ENCODE data around the gene SLIT3.

The SLIT3 gene

GRCh38 chr5:169104937-169105494, 195.9 kb downstream of the SLIT3 start:
- no peak for DNase-seq (ENCODE audit: low read depth in 2 of 2)

GRCh38 chr5:169103586-169104181, 197.3 kb downstream of the SLIT3 start:
- no peak for DNase-seq (ENCODE audit: low read depth in 2 of 2)

- no peak for DNase-seq (ENCODE audit: low read depth in 2 of 2)
Measured at GRCh38 chr5:169101966-169102365, 199.0 kb downstream of the SLIT3 start.

DNA sequence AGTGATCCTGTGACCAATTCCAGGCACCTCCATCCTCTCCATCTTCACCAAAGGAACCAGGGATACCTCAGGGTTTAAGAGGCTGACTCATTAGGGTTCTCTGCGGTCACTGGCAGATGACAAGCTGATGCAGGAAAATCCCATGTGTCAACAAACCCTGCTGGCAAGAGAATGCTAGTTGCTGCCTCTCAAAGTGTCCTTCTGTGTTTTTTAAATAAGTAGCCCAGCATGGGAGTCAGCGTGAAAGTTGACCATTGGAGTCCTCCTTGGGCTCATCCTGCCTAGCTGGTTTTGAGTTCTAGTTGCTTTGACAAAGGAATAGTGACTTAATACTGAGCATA, 200.2 kb downstream of the SLIT3 start:
- DNase-seq (ENCODE audit: low read depth in 2 of 2), result no peak

GRCh38 chr5:169099801-169100734, 200.9 kb downstream of the SLIT3 start:
- DNase-seq (ENCODE audit: low read depth in 2 of 2), result no peak

- DNase-seq (ENCODE audit: low read depth in 2 of 2), result no peak
Measured at GRCh38 chr5:169098331-169099121, 202.4 kb downstream of the SLIT3 start.

DNA sequence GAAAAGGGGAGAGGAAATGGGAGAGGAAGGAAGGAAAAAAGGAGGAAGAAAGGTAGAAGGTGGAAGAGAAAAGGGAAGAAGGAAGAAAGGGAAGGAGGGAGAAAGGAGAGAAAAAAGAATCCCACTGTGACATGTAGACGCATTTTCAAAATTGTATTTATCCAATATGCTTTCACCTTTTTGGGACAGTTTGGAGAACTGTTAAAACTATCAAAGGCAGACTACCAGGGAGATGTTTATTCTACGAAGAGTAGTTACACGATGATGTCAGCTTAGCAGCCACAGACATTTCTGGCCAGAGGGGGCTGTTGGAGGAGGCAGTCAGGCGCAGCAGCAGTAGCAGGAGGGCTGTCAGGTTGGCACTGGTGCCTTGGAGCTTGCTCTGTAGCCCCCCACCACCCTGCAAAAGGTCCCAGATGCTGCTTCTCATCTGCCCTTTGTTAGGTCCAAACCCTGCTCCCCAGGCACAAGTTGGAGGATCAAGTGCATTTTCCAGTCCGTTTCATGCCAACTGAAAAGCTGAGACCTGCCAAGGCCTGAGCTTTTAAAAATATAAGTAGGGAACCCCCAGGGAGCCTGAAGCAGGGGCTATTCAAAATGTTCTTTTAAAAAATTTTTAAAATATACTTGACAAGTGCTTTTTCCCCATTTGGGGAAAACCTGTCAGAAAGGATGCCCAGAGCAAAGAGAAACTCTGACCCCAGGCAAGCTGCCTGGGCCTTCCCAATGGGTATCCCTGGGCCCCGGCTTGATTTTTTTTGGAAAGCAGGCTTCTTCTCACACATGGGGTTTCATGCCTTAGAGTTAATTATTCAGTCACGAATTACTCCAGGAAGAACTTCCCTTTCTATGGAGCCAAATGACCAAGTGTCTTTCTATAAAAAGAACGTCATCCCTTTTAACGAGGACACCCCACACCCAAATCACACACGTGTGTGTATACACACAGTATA, 203.3 kb downstream of the SLIT3 start:
- DNase-seq (ENCODE audit: low read depth in 2 of 2), result no peak

GRCh38 chr5:169095976-169096375, 205.0 kb downstream of the SLIT3 start:
- DNase-seq (ENCODE audit: low read depth in 2 of 2), result no peak

DNA sequence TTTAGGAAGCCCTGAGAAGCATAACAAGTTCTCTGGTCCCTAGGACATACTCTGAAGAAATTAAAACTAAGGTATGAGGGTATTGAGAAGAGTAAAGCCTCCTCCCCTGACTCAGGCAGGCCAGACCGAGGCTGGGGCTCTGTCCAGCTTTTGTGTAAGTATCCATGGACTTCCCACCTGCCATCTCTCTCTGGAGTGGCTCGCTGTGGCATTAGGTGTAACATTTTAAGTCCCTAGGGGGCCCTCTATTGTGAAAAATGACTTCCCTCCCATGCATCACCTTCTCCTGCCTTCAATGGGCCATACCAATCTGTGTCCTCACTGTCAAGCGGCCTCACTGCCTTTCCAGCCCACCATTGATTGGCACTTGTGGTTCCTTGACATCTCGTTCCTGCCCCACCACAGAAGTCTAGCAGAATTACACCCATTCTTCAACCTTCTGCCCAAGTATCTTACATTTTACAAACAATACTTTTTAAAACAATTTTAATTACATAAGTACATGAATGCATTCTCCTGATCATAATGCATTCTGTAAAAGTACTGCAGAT, 205.5 kb downstream of the SLIT3 start:
- no peak for DNase-seq (ENCODE audit: low read depth in 2 of 2)

- no peak for DNase-seq (ENCODE audit: low read depth in 2 of 2)
Measured at GRCh38 chr5:169094586-169095409, 206.1 kb downstream of the SLIT3 start.

- no peak for DNase-seq (ENCODE audit: low read depth in 2 of 2)
Measured at GRCh38 chr5:169091396-169091980, 209.5 kb downstream of the SLIT3 start.

DNA sequence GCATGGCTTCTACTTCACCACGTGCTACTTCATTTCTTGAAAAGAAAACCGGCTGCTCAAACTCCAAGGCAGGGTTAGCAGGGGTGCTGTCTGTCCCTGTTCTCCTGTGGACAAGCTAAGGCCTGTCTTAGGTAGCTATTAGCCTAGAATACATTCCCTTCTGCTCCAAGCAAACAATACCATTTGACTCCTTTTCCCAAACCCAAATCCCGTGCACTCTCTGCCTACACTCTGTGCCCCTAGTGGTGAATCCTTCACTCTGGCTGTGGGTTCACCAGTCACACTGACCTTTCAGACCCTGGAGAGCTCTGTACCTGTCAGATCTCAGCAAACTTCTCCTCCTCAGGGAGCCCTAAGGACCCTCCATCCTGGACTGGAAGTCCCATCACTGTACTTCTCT, 211.6 kb downstream of the SLIT3 start:
- DNase-seq (ENCODE audit: low read depth in 2 of 2), result no peak

DNA sequence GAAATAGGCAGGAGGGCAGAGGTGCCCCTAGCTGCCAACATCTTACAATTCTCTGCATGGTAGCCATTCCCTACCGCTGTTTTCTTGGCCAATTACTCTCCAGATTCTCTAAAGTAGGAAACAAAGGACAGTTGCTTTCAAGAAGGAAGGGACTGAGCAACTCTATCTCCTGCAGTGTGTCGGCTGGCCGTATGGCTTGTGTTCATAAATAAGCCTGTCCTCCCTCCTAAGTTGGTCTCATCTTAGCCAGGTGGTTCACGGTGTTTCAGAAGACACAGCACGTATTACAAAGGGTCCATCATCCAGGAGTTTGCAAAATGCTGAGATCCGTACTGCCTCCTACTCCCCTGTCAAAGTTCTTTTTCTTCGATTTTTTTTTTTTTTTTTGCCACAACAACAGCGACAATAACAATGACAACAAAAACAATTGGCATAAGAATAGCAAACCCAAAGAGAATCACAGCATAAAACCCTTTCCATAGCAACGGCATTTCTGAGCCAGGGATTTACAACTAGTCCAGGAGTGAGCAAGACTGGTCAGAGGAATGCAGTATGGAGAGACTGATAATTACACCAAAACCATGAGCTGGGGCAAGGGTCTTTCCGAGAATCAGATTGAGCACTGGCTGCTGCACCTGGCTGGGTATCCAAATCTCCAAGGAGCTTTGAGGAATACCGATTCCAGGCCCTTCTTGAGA, 212.8 kb downstream of the SLIT3 start:
- no peak for DNase-seq (ENCODE audit: low read depth in 2 of 2)

DNA sequence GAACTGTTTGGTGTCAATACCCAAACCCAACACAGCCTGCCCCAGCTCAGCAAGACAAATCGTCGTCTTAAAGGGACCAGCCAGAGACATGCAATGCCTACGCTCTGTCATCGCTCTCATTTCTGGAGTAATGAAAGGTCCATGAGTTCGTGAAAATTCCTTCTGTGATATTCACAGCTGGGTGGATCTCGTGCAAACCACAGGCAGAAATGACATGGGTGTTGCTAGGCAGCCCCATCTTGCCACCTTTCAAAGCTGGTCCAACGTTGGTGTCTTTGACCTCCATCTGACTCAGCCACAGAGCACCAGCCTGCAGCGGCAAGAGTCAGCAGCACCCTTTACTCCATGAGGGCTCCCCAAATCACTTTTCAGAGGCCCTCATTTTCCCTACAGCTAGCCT, 215.3 kb downstream of the SLIT3 start:
- DNase-seq (ENCODE audit: low read depth in 2 of 2), result no peak

GRCh38 chr5:169085212-169085611, 215.7 kb downstream of the SLIT3 start:
- DNase-seq (ENCODE audit: low read depth in 2 of 2), result no peak

GRCh38 chr5:169084775-169085174, 216.2 kb downstream of the SLIT3 start:
- no peak for DNase-seq (ENCODE audit: low read depth in 2 of 2)

- DNase-seq (ENCODE audit: low read depth in 2 of 2), result no peak
Measured at GRCh38 chr5:169083394-169084018, 217.4 kb downstream of the SLIT3 start.

GRCh38 chr5:169081000-169081724, 219.8 kb downstream of the SLIT3 start:
- no peak for DNase-seq (ENCODE audit: low read depth in 2 of 2)

All from stimulated activated CD4-positive, alpha-beta T cell treated with anti-CD3 and anti-CD28 coated beads, Interleukin-4, amount 100 ng/mL, for 48 hours (primary cell).